ENCODE data around the gene D2HGDH. TPM values are rescaled to one million over a fixed set of nuclear protein-coding genes. Genes with fewer than 3 reads are reported as not detected.

The D2HGDH gene
- total RNA-seq, 1 donor from 2014 or later = 28.3 TPM

DNA sequence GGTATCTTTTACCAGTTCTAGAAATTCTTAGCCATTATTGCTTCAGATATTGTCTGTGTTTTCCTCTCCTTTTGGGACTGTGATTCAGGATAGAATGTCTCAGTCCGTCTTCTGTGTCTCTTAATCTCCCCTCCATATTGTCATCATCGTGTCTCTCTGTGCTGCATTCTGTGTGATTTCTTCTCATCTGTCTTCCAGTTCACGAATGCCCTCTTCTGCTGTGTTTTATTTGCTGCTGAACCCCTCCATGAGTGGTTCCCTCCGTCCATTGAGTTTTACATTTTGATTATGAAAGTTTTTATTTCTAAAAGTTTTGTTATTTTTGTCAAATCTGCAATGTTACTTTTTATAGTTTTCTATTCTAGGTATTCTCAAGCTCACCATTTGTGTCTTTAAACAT, 11.7 kb downstream of the D2HGDH start:
- intact Hi-C loops (cut with micrococcal nuclease) = no loop called here

DNA sequence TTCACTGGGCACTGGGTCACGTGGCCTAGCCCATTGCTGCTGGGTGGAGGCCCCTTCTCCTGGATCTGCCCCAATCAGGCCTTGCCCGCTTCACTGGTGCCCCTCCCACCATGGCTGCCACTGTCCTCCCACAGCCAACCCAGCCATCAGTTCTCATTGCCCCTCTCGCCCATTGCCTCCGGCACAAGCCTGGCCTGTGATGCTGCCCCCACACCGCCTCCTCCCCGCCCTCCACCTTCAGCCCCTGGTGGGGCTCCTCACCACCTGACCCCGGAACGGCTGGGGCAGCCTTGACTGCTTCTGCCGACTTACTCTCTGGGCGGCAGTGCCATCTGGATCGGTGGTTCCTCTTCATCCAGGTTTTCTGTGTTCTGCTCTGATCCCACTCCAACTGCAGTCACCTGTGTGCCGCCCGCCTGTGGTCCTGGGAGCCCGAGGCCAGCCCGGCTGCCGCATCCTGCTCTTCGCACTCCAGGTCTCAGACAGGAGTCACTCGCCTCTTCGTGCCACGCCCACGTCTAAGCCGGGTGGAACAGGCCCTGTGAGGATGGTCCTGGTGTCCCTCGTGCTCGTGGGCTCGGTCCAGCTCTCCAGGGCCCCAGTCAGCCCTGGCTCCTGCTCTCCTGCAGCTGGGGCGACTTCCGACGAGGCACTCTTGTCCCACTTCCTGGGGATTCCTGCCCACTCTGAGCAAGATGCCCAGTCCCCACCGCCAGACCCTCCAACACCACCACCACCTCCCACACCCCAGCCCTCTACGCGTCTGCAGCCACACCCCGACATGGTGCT, 14.2 kb downstream of the D2HGDH start:
- intact Hi-C loops (cut with micrococcal nuclease) = no loop called here

DNA sequence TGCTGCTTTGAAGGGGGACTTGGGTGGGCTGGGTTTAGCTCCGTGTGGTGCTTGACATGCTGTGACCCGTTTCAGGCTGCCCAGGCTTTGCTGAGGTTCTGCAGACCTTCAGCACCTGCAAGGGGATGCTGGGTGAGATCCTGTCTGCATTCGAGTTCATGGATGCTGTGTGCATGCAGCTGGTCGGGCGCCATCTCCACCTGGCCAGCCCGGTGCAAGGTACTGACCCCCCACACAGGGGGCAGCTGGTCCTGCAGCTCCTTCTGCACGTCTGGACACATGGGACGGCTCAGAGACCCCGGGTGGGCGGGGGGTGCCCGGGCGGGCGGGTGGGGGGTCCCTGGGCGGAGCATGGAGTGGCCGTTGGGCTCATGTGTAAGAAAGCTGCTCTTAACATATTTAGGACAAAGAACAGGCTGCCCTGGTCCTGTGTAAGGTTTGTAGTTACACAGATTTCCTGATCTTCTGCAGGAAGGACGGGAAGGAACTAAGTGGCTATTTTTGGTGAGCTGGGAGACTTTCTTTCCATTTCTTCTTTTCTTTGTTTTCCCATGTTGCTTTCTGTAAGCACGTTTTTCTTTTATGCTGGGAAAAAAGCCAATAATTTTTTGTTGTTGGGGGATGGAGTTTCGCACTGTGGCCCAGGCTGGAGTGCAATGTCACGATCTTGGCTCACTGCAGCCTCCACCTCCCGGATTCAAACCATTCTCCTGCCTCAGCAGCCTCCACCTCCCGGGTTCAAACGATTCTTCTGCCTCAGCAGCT, 15.8 kb downstream of the D2HGDH start:
- intact Hi-C loops (cut with micrococcal nuclease) = no loop called here

DNA sequence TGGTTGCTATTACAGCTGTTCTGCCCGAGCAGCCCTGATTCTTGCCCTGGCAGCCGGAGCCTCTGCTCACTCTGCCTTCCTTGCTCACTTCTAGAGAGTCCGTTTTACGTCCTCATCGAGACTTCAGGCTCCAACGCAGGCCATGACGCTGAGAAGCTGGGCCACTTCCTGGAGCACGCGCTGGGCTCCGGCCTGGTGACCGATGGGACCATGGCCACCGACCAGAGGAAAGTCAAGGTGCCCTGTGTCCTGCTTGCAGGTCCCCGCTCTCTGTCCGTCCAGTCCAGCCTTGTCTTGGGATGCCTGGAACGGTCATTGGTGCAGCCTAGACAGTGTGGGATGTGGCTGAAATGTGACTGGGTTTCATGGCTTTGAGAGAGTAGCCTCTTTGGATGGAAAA, 16.7 kb downstream of the D2HGDH start:
- intact Hi-C loops (cut with micrococcal nuclease) = no loop called here

DNA sequence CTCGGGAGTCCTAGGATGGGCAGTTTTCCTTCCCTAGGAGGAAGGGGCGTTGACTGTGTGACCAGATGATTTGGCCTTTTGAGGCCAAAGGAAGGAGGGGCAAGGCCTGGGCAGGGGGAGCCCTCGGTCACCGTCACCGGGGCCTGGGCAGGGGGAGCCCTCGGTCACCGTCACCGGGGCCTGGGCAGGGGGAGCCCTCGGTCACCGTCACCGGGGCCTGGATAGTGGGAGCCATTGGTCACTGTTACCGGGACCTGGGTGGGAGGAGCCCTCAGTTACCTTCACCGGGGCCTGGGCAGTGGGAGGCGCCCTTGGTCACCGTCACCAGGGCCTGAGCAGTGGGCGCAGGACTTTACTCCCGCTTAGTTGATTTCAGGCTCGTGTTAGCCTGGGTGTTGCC, 17.3 kb downstream of the D2HGDH start:
- intact Hi-C loops (cut with micrococcal nuclease) = no loop called here

DNA sequence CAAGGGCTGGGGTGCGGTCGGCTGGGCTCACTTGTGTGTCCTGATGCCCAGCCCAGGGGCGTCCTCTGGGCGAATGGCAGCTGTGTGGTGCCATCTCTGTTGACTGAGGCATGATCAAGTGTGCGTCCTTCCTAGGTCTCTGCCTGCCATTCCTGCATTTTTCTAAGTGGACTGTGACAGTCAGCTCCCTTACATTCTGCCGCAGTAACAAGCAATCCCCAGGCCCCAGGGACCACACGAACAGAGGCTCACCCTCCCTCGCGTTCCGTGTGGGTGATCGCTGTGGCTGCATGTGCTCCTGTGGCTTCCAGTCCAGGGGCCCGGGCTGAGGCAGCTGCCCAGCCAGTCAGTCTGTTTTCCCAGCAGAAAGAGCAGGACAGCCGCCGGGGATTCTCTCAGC, 17.8 kb downstream of the D2HGDH start:
- intact Hi-C loops (cut with micrococcal nuclease) = no loop called here

DNA sequence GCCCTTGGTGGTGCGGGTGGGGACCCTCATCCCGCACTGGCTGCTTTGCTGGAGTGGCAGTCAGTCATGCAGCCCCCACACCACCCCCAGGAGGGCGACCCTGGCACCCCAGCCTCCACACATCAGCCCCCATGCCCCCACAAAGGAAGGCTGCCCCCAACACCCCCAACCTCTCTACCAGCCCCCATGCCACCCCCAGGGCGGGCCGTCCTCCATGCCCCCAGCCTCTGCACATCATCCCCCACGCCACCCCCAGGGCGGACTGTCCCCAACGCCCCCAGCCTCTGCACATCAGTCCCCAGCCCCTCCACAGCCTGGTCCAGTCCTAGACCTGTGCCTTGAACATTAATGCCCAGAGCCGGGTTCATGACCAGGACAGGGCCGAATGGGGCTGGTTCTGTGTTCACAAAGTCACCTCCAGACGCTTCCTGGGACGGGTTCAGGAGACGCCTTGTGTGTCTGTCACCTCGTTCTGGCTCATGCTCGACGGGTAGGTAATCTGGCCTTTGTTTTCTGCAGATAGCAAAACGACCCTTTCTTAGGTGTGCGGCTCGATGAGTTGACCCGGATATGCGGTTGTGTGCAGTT, 18.4 kb downstream of the D2HGDH start:
- intact Hi-C loops (cut with micrococcal nuclease) = no loop called here

DNA sequence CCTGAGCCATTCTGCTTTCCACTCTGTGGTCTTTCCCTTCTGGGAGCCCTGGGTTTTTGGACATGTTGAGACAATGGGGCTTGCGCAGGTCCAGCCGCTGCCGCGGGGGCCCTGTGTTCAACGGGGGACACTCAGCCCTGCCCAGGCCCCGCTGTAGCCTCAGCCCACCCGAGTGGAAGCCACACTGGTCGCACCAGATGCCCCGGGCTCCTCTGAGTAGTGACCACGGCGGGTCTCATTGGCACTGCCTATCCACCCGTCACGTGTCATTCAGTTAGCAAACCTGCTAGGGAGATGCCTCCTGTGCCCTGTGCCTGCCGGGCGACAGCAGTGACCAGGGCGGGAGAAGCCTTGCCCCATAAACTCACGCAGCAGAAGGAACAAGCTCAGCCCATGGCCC, 19.1 kb downstream of the D2HGDH start:
- intact Hi-C loops (cut with micrococcal nuclease) = no loop called here

DNA sequence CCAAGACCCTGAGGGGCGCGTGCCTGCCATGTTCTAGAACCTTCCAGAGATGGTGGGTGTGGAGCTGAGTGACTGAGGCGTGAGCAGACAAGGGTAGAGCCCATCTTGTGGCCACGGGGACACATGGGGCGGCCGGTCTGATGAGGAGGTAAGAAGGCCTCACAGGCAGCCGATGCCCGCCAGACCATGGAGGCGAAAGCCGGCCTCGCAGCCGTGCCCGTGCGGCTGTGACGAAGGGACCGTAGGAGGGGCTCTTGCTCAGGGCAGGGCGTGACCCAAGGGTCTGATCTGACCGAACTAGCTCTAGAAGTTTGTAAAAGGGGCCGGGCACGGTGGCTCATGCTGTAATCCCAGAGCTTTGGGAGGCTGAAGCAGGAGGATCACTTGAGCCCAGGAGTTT, 19.6 kb downstream of the D2HGDH start:
- intact Hi-C loops (cut with micrococcal nuclease) = no loop called here

DNA sequence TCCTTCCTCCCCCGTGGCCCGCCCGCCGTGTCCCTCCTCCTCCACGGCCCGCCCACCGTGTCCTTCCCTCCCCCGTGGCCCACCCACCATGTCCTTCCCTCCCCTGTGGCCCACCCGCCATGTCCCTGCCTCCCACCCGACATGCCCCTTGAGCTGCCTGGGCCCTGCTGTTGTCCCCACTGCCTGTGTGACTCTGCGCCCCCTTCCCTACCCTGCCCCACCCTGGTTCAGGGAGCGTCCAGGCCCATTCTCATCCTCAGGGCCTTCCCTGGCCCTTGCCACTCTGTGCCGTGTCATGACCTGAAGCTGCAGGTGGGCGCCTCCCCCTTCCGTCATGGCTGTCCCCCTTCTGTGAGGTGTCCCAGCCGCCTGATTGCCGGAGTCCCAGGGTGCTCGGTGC, 20.7 kb downstream of the D2HGDH start:
- intact Hi-C loops (cut with micrococcal nuclease) = no loop called here

DNA sequence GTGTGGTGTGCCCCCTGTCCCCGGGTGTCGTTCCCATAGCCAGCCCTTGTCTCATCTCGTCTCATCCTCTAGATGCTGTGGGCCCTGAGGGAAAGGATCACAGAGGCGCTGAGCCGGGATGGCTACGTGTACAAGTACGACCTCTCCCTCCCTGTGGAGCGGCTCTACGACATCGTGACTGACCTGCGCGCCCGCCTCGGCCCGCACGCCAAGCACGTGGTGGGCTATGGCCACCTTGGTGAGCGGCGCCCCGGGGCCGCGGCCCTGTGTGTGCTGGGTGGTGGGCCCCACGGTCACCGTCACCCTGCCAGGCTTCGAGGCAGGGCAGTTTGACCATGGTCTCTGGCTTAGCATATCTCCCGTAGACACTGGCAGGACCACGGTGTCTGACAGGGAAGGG, 21.3 kb downstream of the D2HGDH start:
- intact Hi-C loops (cut with micrococcal nuclease) = no loop called here

DNA sequence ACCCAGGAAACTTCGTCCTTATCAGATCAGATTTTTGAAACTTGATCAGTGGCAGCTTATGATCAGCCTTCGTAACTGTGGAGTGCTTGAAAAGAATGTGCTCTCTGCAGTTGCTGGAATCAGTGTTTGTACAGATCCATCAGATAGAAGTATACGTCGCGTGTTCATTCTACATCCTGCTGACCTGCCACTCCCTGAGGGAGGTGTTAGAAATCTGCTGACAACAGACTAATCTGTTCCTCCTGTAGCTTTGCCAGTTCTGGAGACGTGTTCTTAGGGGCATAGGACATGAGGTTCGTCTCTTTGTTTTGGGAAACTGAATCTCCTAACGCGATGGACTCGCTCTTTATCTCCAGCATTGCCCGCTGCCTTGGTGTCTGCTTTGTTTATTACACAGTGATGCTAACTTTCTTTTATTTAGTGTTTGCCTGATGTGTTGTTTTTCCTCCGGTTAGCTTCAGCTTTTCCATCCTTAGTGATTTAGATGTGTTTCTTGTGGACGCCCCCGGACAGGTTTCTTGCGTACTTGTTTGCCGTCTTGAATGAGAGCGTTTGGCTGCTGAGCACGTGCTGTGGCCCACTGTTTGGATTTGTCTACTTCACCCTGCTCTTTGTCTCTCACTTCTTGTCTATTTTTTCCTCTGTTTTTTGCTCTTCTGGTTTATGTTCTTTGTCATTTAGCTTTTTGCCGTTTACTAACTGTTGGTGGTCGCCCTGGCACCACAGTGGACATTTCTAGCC, 24.8 kb downstream of the D2HGDH start:
- intact Hi-C loops (cut with micrococcal nuclease) = loop anchor here (2.0 kb wide), 1 partner anchor 18 kb away; no protein-coding TSS in a partner anchor

DNA sequence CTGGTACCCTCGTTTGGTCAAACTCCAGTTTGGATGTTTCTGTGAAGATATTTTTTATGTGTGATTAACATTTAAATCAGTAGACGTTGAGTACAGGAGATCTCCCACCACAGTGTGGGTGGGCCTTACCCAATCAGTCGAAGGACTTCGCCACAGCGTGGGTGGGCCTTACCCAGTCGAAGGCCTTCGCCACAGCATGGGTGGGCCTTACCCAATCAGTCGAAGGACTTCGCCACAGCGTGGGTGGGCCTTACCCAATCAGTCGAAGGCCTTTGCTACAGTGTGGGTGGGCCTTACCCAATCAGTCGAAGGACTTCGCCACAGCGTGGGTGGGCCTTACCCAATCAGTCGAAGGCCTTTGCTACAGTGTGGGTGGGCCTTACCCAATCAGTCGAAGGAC, 25.5 kb downstream of the D2HGDH start:
- intact Hi-C loops (cut with micrococcal nuclease) = loop anchor here (2.0 kb wide), 1 partner anchor 19 kb away; no protein-coding TSS in a partner anchor

DNA sequence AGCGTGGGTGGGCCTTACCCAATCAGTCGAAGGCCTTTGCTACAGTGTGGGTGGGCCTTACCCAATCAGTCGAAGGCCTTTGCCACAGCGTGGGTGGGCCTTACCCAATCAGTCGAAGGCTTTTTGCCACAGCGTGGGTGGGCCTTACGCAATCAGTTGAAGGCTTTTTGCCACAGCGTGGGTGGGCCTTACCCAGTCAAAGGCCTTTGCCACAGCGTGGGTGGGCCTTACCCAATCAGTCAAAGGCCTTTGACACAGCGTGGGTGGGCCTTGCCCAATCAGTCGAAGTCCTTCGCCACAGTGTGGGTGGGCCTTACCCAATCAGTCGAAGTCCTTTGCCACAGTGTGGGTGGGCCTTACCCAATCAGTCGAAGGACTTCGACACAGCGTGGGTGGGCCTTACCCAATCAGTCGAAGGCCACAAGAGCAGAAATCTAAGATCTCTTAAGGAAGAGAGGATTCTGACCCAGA, 25.9 kb downstream of the D2HGDH start:
- intact Hi-C loops (cut with micrococcal nuclease) = no loop called here

DNA sequence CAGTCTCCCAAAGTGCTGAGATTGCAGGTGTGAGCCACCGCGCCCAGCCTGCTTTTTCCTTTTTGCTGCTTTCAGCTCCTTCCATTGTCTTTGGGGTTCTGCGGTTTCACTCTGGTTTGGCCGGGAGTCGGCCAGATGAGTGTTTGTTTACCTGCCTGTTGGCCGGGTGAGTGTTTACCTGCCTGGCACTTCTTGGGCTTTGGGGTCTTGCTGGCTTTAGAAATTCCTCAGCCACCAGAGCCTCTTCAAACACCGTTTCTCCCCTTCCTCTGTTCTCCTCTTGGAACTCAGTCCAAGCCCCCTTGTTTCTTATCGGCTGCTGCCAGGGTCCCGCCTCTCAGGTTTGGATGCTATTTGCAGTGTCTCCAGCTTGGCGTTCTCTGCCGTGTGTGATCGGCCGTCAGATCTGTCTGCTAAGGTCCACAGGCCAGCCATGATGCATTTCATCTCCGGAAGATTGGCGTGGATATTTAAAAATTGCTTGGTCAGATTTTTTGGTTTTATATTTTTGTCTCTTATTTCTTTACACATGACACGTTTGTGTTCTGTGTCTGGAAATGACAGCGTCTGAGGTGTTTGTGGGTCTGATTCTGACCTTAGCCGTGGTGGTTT, 28.0 kb downstream of the D2HGDH start:
- intact Hi-C loops (cut with micrococcal nuclease) = no loop called here

DNA sequence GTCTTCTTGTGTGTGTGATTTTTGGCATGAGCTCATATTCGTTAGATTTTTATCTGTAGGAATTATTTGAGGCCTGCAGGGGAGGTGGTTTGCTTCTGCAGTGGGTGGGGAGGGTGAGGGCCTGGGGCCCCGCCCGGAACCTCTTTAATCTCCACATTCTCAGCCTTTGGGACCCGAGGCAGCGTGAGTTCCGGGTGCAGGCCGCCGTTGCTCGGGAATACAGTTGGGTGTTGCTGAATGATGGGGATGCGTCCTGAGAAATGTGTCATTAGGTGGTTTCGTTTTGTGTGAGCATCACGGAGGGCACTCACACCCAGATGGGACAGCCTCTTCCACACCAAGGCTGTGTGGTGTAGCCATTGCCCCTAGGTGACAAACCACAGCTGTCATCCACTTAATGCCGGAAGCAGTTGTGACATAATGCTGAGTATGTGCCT, 28.5 kb downstream of the D2HGDH start:
- intact Hi-C loops (cut with micrococcal nuclease) = no loop called here

DNA sequence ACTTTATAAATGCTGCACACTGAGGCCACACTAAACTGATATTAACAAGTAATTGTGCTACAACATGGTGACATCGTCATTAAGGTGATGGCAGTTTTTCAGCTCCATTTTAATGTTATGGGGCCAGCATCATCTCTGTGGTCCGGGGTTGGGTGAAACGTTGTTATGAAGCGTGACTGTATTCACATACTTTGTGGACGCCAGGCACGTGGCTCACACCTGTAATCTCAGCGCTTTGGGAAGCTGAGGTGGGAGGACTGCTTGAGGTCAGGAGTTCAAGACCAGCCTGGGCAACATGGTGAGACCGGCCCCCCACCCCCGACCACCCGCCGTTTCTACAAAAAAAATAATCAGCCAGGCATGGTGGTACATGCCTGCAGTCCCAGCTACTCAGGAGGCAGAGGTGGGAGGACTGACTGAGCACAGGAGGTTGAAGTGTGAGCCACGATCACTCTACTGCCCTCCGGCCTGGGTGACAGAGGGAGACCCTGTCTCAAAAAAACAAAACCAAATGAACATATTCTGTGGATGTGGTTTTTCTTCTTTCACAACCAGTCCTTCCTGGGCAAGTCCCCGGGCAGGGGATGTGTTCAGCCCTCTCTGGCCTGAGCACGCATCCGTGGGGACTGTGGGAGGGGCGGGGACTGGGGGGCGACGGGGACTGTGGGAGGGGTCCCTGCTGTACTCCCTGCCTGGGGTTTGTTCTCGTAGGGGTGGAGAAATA, 29.3 kb downstream of the D2HGDH start:
- intact Hi-C loops (cut with micrococcal nuclease) = no loop called here

DNA sequence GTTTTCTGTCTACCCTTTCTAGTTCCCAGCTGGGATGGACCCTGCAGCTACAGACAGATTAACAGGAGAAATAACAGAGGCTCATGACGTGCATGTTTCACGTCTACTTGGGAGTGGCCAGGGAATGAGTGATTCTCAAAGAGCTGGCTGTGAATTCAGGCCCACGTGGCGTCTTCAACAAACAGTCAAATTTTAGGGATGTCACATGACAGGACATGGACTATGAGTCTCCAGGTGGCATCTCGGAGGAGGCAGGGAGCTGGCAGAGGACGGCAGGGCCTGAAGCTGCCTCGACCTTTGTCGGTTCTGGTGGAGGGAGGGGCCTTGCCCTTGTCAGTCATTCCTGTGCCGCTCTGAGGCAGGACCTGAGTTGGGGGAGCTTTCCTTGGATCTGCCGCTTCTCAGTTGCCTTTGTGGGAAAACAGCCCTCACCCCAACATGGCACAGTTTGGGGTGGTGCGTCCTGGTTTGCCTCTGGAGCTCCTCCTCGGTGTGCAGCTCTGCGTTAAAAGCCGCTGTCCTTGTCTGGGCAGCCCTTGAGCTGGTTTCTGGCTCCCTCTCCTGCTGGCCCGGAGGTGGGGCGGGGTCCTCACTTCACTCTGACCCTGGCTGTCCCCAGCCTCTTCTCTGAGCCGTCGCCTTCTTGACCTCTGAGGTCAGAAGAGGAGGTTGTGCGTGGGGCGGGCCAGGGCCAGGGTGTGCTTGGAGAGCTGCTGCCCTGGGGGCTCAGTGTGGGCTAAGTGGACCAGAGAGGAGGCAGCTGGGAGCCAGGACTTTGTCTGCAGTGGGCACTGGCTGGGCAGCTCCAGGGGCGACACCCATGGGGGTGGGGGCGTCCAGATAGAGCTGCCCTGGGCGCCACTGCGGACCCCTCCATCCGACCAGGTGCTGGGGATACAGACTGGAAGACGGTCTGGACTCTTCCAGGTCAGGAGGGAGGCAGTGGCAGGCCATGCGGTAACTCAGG, 30.1 kb downstream of the D2HGDH start:
- intact Hi-C loops (cut with micrococcal nuclease) = no loop called here

Measured in T-helper 2 cell treated with Interferon-gamma antibody and Interleukin-4, amounts not matched to agents 100 ng/mL and 5 ng/mL, for 36 hours (primary cell).